Mesenchymal stem cell (in vitro differentiated cells and primary cell): ENCODE results near the gene CSRNP2.
"Not testable (repeated sequence)": the region's sequence is repeated elsewhere in the genome, so short reads cannot be mapped to it uniquely, and the experiment has no call there.

Source experiments
- DNase-seq: peaks from one replicate; pipeline ENCODE4 v3.0.0-alpha.2; 2013
- H2AFZ ChIP-seq: one replicate; pipeline ENCODE4 v1.6.1; 2013; ENCODE audit warnings: low read depth, mild to moderate bottlenecking, control low read depth, inconsistent platforms, low read length, moderate library complexity
- H2AK5ac ChIP-seq: 2 replicates; pipeline ENCODE4 v1.6.1; 2013; ENCODE audit warnings: low read length, moderate library complexity, mild to moderate bottlenecking, inconsistent platforms; ENCODE audit not compliant: severe bottlenecking
- H2BK120ac ChIP-seq: one replicate; pipeline ENCODE4 v1.6.1; 2013; ENCODE audit warnings: low read depth, mild to moderate bottlenecking, inconsistent platforms, low read length, moderate library complexity
- H2BK12ac ChIP-seq, 2 experiments: one replicate each; pipeline ENCODE4 v1.6.1; 2013; ENCODE audit warnings: inconsistent platforms in 2 of 2, low read length in 2 of 2, mild to moderate bottlenecking in 2 of 2, moderate library complexity in 2 of 2, control low read depth in 1 of 2
- H2BK15ac ChIP-seq: one replicate; pipeline ENCODE4 v1.6.1; 2013; ENCODE audit warnings: mild to moderate bottlenecking, low read depth, inconsistent platforms; ENCODE audit not compliant: poor library complexity, severe bottlenecking
- H2BK5ac ChIP-seq: 2 replicates; pipeline ENCODE4 v1.6.1; 2013; ENCODE audit warnings: low read depth, mild to moderate bottlenecking, low read length, control low read depth, inconsistent platforms; ENCODE audit not compliant: poor library complexity, severe bottlenecking
- H3K14ac ChIP-seq, 2 experiments: one replicate each; pipeline ENCODE4 v1.6.1; 2013; ENCODE audit warnings: inconsistent platforms in 2 of 2, low read length in 2 of 2, control low read depth in 1 of 2, mild to moderate bottlenecking in 1 of 2, moderate library complexity in 1 of 2
- H3K18ac ChIP-seq, 2 experiments: one replicate each; pipeline ENCODE4 v1.6.1; 2013; ENCODE audit warnings: inconsistent platforms in 2 of 2, low read length in 2 of 2, control low read depth in 1 of 2, low read depth in 1 of 2, mild to moderate bottlenecking in 1 of 2
- H3K23ac ChIP-seq, 2 experiments: one replicate each; pipeline ENCODE4 v1.6.1; 2013; ENCODE audit warnings: inconsistent platforms in 2 of 2, low read length in 2 of 2, mild to moderate bottlenecking in 2 of 2, moderate library complexity in 2 of 2, control low read depth in 1 of 2
- H3K27ac ChIP-seq: 2 replicates; pipeline ENCODE4 v1.5.1; 2013; ENCODE audit warnings: mild to moderate bottlenecking, moderate library complexity, low read length, control low read depth, inconsistent platforms; ENCODE audit not compliant: poor library complexity, severe bottlenecking
- H3K27me3 ChIP-seq, 2 experiments: 2 replicates each; pipeline versions ENCODE4 v1.6.1 to v1.7.0; 2013; ENCODE audit warnings: low read length in 2 of 2, mild to moderate bottlenecking in 2 of 2, moderate library complexity in 2 of 2, control low read depth in 1 of 2, inconsistent platforms in 1 of 2; ENCODE audit not compliant: control insufficient read depth in 1 of 2, insufficient read depth in 1 of 2
- H3K36me3 ChIP-seq, 2 experiments: 2 replicates each; pipeline versions ENCODE4 v1.6.1 to v1.7.0; 2013; ENCODE audit warnings: low read length in 2 of 2, control low read depth in 1 of 2, inconsistent platforms in 1 of 2, low read depth in 1 of 2, mild to moderate bottlenecking in 1 of 2; ENCODE audit not compliant: insufficient read depth in 2 of 2, control insufficient read depth in 1 of 2
- H3K4ac ChIP-seq, 2 experiments: one replicate each; pipeline ENCODE4 v1.6.1; 2013; ENCODE audit warnings: inconsistent platforms in 2 of 2, low read length in 2 of 2, mild to moderate bottlenecking in 2 of 2, moderate library complexity in 2 of 2, control low read depth in 1 of 2, low read depth in 1 of 2
- H3K4me1 ChIP-seq: 2 replicates; pipeline ENCODE4 v1.6.1; 2013; ENCODE audit warnings: low read depth, low read length, control low read depth; ENCODE audit not compliant: control insufficient read depth, insufficient read depth
- H3K4me2 ChIP-seq: 2 replicates; pipeline ENCODE4 v1.6.1; 2013; ENCODE audit warnings: low read length, mild to moderate bottlenecking, inconsistent platforms; ENCODE audit not compliant: poor library complexity, severe bottlenecking
- H3K4me3 ChIP-seq, 2 experiments: 2 replicates each; pipeline versions ENCODE4 v1.5.1 to v1.7.0; 2013; ENCODE audit warnings: low read length in 2 of 2, mild to moderate bottlenecking in 2 of 2, control low read depth in 1 of 2, low read depth in 1 of 2; ENCODE audit not compliant: insufficient read depth in 1 of 2
- H3K79me1 ChIP-seq: replicated peaks from 2 replicates; pipeline ENCODE4 v1.6.1; 2013; ENCODE audit warnings: mild to moderate bottlenecking, control low read depth, low read length, inconsistent platforms; ENCODE audit not compliant: poor library complexity, severe bottlenecking
- H3K9ac ChIP-seq: 2 replicates; pipeline ENCODE4 v1.7.0; 2013; ENCODE audit warnings: mild to moderate bottlenecking, low read length, moderate library complexity
- H3K9me3 ChIP-seq: 2 replicates; pipeline ENCODE4 v1.7.0; 2013; ENCODE audit warnings: mild to moderate bottlenecking, low read length; ENCODE audit not compliant: control insufficient read depth
- H4K8ac ChIP-seq: one replicate; pipeline ENCODE4 v1.6.1; 2013; ENCODE audit warnings: inconsistent platforms, mild to moderate bottlenecking, low read length, moderate library complexity
- H4K91ac ChIP-seq: one replicate; pipeline ENCODE4 v1.6.1; 2013; ENCODE audit warnings: mild to moderate bottlenecking, low read length, inconsistent platforms
- WGBS: methylation state at CpG from one replicate; pipeline ENCODE4 v1.1.7; 2013; ENCODE audit warnings: mixed read lengths; 5-methylcytosine and 5-hydroxymethylcytosine counted together

CSRNP2 gene

GRCh38 chr12:51018956-51019355 is 64.4 kb downstream of the CSRNP2 start:
- Histone ChIP-seq H3K4me2 (no peak overlapping the region), H3K23ac (no peak overlapping the region), H4K8ac (no peak overlapping the region), H2AFZ (no peak overlapping the region), H3K27ac (no peak overlapping the region), H3K9me3 (no peaks in the 10 kb centered on the region), H2BK15ac (no peak overlapping the region), H3K9ac (no peak overlapping the region), H3K27me3 (no peaks in the 10 kb centered on the region), H3K4me3 (no peak overlapping the region), H3K4me1 (peaks cover 4% of the 10 kb centered on the region), H3K36me3 (no peaks in the 10 kb centered on the region), H3K14ac (no peak overlapping the region), H2BK12ac (no peak overlapping the region), H4K91ac (no peak overlapping the region), H3K18ac (no peak overlapping the region), H2AK5ac (no peak overlapping the region), H3K4ac (no peak overlapping the region), H2BK5ac (no peak overlapping the region), H2BK120ac (no peak overlapping the region), H3K79me1 (peaks cover 8% of the 10 kb centered on the region)
- 100% methylated on average over 1 of the region's 2 CpGs for WGBS
- no peak for DNase-seq

GRCh38 chr12:51017452-51017851 is 65.9 kb downstream of the CSRNP2 start:
- Histone ChIP-seq H3K23ac (no peak overlapping the region), H2BK15ac (no peak overlapping the region), H2AK5ac (no peak overlapping the region), H2BK5ac (no peak overlapping the region), H4K8ac (no peak overlapping the region), H3K4me3 (no peak overlapping the region), H3K4ac (no peak overlapping the region), H2AFZ (no peak overlapping the region), H3K36me3 (no peaks in the 10 kb centered on the region), H3K9ac (no peak overlapping the region), H2BK12ac (no peak overlapping the region), H3K4me1 (peaks cover 5% of the 10 kb centered on the region), H3K27me3 (no peaks in the 10 kb centered on the region), H3K14ac (no peak overlapping the region), H2BK120ac (no peak overlapping the region), H3K9me3 (no peaks in the 10 kb centered on the region), H3K27ac (no peak overlapping the region), H4K91ac (no peak overlapping the region), H3K4me2 (no peak overlapping the region), H3K18ac (no peak overlapping the region), H3K79me1 (peaks cover 11% of the 10 kb centered on the region)
- DNase-seq, result no peak

- not testable (repeated sequence) for DNase-seq, H2AFZ ChIP-seq, H3K4me3 ChIP-seq, H3K9ac ChIP-seq, H4K91ac ChIP-seq, H4K8ac ChIP-seq, H3K27me3 ChIP-seq, H3K18ac ChIP-seq, H3K23ac ChIP-seq, H2BK120ac ChIP-seq, H3K4me2 ChIP-seq, H3K36me3 ChIP-seq, H3K14ac ChIP-seq, H3K27ac ChIP-seq, H2BK15ac ChIP-seq, H2BK12ac ChIP-seq, H2AK5ac ChIP-seq, H3K4ac ChIP-seq, H3K4me1 ChIP-seq, H3K9me3 ChIP-seq, H2BK5ac ChIP-seq
- WGBS, result 94% methylated on average over 7 of the region's 9 CpGs
- H3K79me1 ChIP-seq, result peaks cover 22% of the 10 kb centered on the region
Observed at GRCh38 chr12:51014467-51014866, 68.9 kb downstream of the CSRNP2 start.

- Histone ChIP-seq H3K27me3 (no peaks in the 10 kb centered on the region), H2BK120ac (no peak overlapping the region), H4K8ac (no peak overlapping the region), H3K4me1 (peaks cover 7% of the 10 kb centered on the region), H3K9me3 (no peaks in the 10 kb centered on the region), H3K27ac (no peak overlapping the region), H2AK5ac (no peak overlapping the region), H3K14ac (no peak overlapping the region), H2BK5ac (no peak overlapping the region), H2AFZ (no peak overlapping the region), H3K36me3 (no peaks in the 10 kb centered on the region), H3K4ac (no peak overlapping the region), H3K79me1 (peaks cover 24% of the 10 kb centered on the region), H2BK12ac (no peak overlapping the region), H3K23ac (no peak overlapping the region), H3K18ac (no peak overlapping the region), H4K91ac (no peak overlapping the region), H3K4me3 (no peak overlapping the region), H3K4me2 (no peak overlapping the region), H3K9ac (no peak overlapping the region), H2BK15ac (no peak overlapping the region)
- 95% methylated on average over 7 of the region's 7 CpGs for WGBS
- no peak for DNase-seq
Observed at GRCh38 chr12:51013441-51013840, 70.0 kb downstream of the CSRNP2 start.
